COLO829 (cell line): ENCODE results near the gene PAK4.
"Not testable (repeated sequence)": the region's sequence is repeated elsewhere in the genome, so short reads cannot be mapped to it uniquely, and the experiment has no call there.

Source experiments
- DNase-seq: peaks from one replicate; pipeline ENCODE4 v3.0.0; 2012; ENCODE audit warnings: low spot score

The PAK4 gene

GRCh38 chr19:39207293-39207836, 81.8 kb downstream of the PAK4 start:
- DNase-seq = no peak

- DNase-seq = no peak
Measured at GRCh38 chr19:39208175-39208795, 82.7 kb downstream of the PAK4 start.

- no peak for DNase-seq
Measured at GRCh38 chr19:39209196-39209595, 83.6 kb downstream of the PAK4 start.

GRCh38 chr19:39211731-39212374, 86.3 kb downstream of the PAK4 start:
- no peak for DNase-seq

- no peak for DNase-seq
Measured at GRCh38 chr19:39212375-39212742, 86.8 kb downstream of the PAK4 start.

- DNase-seq = not testable (repeated sequence)
Measured at GRCh38 chr19:39215323-39215722, 89.7 kb downstream of the PAK4 start.

GRCh38 chr19:39217094-39217493, 91.5 kb downstream of the PAK4 start:
- DNase-seq = no peak

- no peak for DNase-seq
Measured at GRCh38 chr19:39218230-39219007, 92.8 kb downstream of the PAK4 start.

GRCh38 chr19:39219108-39219507, 93.5 kb downstream of the PAK4 start:
- DNase-seq = not testable (repeated sequence)

- peak; percentile 48 for DNase-seq
Measured at GRCh38 chr19:39223703-39224279, 98.2 kb downstream of the PAK4 start.

- no peak for DNase-seq
Measured at GRCh38 chr19:39224910-39225309, 99.3 kb downstream of the PAK4 start.
